Esophagus mucosa (tissue), 1 donor: ENCODE measurements around the gene CFAP77. TPM values are rescaled to one million over a fixed set of nuclear protein-coding genes. Genes with fewer than 3 reads are reported as not detected.

Experiments used
- ATAC-seq: fragments of 200-7000 bp; cut with Tn5 transposase; one replicate; pipeline ENCODE4 v1.9.1; 2020
- total RNA-seq: library from RNA; stranded (reverse); gene quantifications from one replicate; pipeline ENCODE4 v1.2.4, GENCODE V29; 2023
- donor health status: DM: yes; HTN: yes; CAD: no.

Gene CFAP77
- total RNA-seq, 1 donor from 2014 or later, result not detected

DNA sequence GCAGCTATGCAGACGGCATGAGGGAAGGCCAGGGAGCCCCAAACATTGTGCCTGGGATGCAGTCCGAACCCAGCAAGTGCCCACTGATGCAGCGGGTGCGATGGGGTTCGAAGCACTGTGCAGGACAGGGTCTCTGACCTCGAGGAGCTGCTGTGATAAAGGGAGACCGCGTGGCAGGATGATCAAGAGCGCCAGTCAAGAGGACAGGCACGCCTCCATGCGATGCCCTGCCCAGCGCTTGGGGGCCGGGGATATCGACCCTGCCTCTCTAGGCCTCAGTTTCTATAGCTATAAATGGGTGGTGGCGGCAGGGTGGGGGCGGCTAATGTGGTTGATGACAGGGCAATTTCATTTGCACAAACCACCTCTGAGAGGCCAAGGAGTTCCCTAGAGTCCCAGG is 87.7 kb downstream of the CFAP77 start:
- ATAC-seq, result no peak

DNA sequence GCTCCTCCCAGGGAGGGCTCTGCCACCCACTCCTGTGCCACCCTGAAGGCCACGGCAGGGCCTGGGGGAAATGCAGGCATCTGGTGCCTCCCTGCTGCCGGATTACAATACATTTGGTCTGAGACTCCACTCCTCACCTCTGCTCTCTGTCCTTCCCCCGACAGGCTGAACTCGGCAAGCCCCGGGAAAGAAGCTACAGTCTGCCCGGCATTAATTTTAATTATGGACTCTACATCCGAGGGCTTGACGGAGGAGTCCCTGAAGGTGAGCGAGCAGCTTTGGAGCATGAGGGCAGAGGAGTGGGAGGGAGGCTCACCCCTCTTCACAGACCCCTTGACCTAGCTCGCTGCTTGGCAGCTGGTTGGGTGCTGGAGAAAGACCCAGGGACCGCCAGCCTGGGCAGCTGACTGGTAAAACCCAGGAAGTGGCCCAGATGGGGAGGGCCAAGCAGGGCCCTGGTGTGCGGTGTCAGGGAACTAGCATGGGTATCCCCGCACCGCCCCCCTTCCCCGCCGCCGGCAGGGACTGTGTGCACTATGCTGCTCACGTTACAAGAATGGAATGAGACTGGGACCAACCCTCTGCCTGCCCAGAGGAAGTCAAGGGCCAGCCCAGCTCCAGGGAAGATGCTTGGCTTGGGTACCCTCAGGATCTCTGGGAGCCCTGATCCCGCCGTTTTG is 88.7 kb downstream of the CFAP77 start:
- ATAC-seq, result no peak

DNA sequence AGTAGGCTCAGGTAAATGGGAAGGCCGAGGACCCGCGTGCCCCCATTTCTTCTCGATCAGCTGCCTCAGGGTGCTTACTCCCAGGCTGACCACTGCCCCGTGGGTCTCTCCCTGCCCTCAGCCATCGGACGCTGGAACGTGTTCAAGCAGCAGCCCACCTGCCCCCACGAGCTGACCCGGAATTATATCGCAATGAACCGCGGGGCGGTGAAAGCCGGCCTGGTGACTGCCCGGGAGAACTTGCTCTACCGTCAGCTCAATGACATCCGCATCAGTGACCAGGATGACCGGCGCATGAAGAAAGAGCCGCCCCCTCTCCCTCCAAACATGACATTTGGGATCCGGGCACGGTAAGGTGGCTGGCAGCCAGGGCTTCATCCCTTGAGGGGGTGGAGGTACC is 89.2 kb downstream of the CFAP77 start:
- ATAC-seq, result no peak

DNA sequence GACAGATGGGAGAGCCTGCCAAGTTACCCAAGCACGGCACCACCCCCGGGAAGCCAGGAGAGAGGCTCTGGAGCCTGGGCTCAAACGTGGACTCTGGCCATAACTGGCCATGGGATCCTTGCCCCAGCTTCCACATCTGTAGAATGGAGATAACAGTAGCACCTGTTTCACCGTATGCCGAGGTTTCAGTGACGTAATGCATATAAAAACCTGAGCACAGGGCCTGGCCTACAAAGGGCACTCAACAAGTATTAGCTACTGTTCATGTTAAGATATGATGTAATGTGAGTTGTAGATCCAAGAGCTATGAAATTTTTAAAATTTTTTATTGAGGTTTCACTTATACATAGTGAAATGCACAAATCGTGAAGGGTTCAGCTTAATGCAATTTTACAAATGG is 90.2 kb downstream of the CFAP77 start:
- ATAC-seq, result no peak

- ATAC-seq, result no peak
Measured at GRCh38 chr9:132502480-132502879, 92.5 kb downstream of the CFAP77 start.

DNA sequence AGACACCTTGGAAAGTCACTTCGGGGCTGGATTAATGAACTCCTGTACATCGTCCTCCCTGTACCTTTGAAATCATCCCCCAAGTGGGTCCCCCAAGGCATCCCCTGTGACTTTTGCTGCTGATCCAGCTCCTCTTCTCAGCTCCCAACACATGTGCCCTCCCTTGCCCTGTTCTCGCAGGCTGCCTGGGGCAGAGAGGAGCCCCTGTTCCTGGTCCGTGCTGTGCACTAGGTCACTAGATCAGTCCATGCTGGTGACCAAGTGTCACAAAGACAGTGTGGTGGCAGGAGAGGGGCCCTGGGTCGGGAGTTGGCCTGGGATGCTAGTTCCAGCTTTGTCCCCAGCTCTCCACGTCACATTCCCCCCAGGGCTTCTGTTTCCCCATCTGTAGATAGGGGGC is 93.1 kb downstream of the CFAP77 start:
- no peak for ATAC-seq

GRCh38 chr9:132504488-132504887 is 94.5 kb downstream of the CFAP77 start:
- no peak for ATAC-seq

DNA sequence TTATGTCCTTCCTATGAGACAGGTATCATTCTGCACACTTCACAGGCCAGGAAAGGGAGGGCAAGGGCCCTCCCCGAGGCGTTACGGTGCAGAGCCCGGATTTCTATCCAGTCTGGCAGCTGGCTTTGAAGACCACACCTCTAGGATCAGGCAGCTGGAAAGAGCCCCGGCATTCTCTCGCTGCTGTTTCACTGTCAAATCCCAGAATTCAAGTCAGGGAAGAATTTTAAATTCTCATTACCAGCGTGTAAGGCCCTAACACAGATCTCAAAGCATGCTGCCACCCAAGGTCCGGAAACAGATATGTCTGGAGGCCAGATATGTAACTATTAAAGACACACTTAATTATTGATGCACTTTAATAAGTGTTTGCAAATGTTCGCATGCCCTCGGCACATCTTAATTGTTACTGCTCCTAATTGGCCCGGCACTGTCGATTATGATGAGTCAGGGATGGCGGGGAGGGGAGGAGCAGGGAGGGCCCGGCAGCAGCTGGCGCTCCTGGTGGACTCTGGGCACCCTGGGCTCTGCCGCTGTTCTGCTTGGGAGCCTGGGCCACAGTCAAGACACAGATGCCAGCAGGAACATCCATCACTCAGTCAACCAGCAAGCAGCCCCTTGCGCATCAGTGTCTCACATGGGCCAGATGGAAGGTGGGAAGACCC is 96.1 kb downstream of the CFAP77 start:
- no peak for ATAC-seq

GRCh38 chr9:132506977-132507669 is 97.1 kb downstream of the CFAP77 start:
- ATAC-seq, result no peak

DNA sequence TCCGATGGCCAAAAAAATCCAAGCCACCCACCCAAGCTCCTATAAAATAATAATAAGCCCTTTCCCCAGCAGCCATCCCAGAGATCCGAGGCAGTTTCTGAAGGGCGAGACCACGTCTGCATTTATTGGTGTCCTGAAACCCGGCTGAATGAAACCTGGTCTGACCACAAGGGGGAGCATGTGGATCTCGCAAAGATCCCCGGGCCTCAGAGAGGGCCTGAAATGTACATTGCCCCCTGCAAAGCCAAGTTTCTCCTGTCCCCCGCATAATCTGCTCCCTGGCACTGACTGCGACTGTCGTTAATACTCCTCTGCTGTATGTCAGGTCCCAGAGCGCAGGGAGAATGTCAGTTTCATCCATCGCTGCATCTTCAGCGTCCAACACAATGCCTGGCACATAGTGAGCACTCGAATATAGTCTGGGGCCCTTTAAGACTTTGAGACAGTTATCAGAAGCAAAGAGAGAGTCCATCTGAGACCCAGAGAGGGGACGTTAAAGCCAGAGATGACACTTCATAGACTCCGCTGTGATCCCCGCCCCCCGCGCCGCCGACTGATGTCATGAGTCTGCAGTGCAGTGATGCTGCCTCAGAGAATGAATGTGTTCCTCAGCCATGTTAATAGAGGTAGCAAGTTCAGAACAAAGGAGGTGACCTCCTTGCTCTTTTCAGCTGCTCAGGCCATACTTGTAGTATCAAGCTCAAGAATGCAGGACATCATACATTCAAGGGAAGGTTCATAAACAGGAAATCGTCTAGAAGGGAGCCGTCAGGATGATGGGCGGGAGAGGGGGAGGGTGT is 97.9 kb downstream of the CFAP77 start:
- peak; percentile 65 for ATAC-seq

DNA sequence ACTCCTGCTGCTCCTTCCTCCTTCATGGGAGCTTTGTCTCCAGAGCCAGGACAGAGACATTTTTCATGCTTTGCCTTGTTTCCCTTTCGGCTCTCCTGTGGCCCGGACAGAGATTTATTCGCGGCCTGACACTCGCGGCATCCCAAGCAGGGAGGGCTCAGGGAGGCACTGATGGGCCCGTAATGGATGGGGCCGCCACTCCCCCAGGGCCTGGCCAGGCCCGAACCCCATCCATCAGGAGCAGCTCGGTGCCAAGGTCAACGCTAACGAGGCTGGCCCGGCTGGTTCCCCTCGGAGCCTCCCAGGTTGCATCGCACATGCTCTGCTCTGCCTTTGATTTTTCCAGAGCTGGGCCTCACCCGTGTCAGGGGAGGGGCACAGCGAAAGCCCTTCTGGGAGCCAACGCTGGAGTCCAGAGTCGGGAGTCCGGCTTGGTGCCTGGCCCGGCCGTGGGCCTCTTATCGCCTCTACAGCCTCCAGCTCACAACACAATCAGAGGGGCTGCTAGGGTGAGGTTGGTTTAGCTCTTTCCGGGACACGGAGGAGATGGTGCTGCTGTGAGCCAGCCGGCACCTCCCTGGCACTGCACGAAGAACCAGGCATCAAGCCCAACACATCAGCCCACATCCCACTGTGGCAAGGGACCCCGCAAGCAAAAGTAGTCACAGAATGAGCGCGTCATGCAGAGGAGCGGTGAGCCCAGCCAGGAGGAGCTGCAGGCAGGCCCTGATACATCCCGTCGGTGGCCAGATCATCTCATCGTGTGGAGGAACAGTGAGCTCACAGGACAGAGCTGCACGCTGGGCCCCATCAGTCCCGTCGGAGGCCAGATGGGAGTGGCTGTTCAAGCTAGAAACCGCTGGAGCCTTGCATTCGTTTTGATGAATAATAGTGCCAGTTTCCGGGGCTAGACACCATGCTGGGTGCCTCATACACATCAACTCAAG is 100.2 kb downstream of the CFAP77 start:
- no peak for ATAC-seq

DNA sequence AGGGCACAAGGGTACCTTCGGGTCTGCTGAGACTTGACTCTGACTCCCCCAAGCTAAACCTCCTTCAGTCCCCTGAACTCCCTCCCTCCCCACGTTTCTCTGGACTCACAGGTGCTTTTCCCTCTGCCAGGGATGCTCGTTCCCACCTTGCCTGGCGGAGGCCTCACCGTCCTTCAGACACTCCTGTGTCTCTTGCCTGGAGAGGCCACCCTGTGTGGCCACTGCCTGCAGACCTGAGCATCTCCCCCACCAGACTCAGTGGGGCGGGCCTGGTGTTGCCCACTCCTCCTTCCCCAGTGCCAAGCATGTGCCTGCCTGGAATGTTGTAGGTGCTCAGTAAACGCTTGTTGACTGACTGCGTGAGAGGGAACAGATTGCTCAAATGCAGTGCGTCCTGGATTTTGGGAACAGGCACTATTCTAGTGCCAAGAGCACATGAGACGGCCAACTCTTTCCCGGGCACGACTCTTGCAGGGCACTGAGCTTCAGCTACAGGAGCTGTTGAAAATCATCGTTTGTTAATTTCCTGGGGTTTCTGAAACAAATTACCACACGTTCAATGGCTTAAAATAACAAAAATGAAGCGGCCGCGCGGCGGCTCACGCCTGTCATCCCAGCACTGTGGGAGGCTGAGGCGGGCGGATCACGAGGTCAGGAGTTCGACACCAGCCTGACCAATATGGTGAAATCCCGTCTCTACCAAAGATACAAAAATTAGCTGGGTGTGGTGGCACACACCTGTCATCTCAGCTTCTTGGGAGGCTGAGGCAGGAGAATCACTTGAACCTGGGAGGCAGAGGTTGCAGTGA is 101.4 kb downstream of the CFAP77 start:
- ATAC-seq, result no peak

- no peak for ATAC-seq
Measured at GRCh38 chr9:132513416-132513815, 103.4 kb downstream of the CFAP77 start.

- no peak for ATAC-seq
Measured at GRCh38 chr9:132514011-132514744, 104.2 kb downstream of the CFAP77 start.

DNA sequence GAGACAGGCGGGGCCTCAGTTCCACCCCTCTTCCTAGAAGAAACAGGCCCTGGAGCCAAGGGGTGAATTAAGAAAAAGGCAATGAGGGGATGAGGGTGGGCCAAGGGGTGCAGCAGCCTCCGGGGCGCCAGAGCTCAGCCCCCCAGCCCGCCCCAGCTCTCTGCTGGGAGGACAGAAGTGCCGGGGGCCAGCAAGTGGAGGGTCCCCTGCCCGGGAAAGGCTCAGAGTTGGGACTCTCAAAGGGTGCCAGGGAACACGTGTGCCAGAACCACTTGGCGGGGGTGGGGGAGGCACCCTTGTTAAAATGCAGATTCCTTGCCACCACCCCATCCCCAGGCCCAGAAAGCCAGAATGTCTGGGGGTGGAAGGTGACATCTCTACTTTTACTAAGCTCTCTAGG is 104.8 kb downstream of the CFAP77 start:
- ATAC-seq, result no peak

DNA sequence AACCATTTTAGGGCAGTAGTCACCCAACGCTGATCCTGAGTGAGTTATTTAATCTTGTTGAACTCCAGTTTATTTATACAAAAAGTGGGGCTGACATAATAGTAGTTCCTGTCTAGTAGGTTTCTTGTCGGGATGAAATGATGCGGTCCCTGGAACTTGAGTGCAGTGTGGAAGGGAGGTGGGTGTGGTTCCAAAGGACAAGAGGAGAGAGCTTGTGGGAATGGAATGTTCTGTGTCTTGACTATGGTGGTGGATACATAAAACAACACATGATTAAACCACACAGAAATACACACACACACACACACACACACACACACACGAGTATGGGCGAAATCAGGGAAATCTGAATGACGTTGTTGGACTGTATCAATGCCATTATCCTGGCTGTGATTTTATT is 106.3 kb downstream of the CFAP77 start:
- no peak for ATAC-seq

DNA sequence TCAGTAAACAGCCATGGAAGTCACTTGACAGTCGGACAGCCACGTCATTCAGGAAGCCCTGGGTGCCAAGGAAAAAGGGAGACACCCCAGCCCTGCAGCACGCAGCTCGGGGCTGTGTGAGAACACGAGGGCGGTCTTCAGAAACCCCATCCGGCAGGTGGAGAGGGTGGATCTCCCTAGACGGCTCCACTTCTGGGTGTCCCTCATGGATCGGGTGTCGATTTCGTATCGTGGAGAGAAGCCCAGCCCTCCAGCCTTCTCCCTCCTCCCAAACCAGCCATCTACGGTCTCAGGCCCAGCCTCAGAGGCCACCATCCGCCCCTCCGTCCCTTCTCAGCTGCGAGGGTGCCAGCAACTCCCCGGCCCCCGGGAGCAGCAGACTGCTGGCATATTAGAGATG is 106.9 kb downstream of the CFAP77 start:
- no peak for ATAC-seq

- ATAC-seq, result no peak
Measured at GRCh38 chr9:132517815-132518550, 108.0 kb downstream of the CFAP77 start.

DNA sequence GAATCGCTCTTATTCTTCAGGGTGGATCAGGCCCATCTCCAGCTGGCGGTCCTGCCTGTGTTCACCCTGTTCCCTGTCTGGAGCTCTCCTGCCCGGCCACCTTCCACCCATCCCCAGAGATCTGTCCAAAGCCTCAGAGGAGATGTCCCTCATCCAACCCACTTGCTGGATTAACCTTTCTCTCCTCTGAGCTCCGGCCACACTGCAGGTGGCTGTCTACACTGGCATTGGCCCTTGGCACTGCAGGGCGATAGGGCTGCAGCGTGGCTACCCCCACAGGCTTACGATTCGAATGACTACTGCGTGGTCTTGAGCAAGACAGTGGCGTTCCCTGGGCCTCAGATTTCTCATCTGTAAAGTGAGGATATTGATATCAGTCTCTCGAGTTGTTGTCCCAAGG is 108.6 kb downstream of the CFAP77 start:
- no peak for ATAC-seq

- ATAC-seq, result no peak
Measured at GRCh38 chr9:132519033-132519432, 109.0 kb downstream of the CFAP77 start.
